SK-N-SH (cell line): ENCODE results near the gene CLN5. TPM values are rescaled to one million over a fixed set of nuclear protein-coding genes. Genes with fewer than 3 reads are reported as not detected.

Experiments used
- CTCF ChIA-PET: fragments of 300-600, 350-600 bp; formaldehyde crosslinking; extraction: SDS; loops from one replicate; lab custom pipeline; 2021; lab: Yijun Ruan, JAX
- POLR2A ChIA-PET: fragments of 350-600 bp; sonication (Branson Sonifier 250); formaldehyde crosslinking; extraction: SDS; loops from one replicate; lab custom pipeline; 2020; ENCODE audit warnings: antibody characterized with exemption, inconsistent platforms; lab: Yijun Ruan, JAX
- DNase-seq: peaks from one replicate; pipeline ENCODE4 v3.0.0; 2012
- H2AFZ ChIP-seq: fragments of 200-600 bp; sonication (generic); 2 replicates; pipeline ENCODE4 v1.8.1; 2016; ENCODE audit warnings: antibody characterized with exemption, mild to moderate bottlenecking, low read depth
- H3F3A ChIP-seq: fragments of 200-600 bp; sonication (generic); replicated peaks from 2 replicates; pipeline ENCODE3; 2016; ENCODE audit warnings: antibody characterized with exemption, mild to moderate bottlenecking; ENCODE audit not compliant: insufficient read depth
- H3K27ac ChIP-seq, 2 experiments: fragments of 200-500 bp in 1 of 2; fragments of 200-600 bp in 1 of 2; sonication (Bioruptor generic) in 1 of 2; sonication (generic), shearing (Covaris generic) in 1 of 2; 2 replicates each; pipeline versions ENCODE4 v1.5.1 to v1.6.1; 2014 to 2016; ENCODE audit warnings: low read depth in 2 of 2, inconsistent platforms in 1 of 2, low read length in 1 of 2, mild to moderate bottlenecking in 1 of 2, mixed read lengths in 1 of 2
- H3K27me3 ChIP-seq: fragments of 200-600 bp; sonication (generic), shearing (Covaris generic); 2 replicates; pipeline ENCODE4 v1.6.1; 2016; ENCODE audit warnings: mixed run types; ENCODE audit not compliant: insufficient read depth
- H3K36me3 ChIP-seq, 2 experiments: fragments of 200-500 bp in 1 of 2; fragments of 200-600 bp in 1 of 2; sonication (Bioruptor generic) in 1 of 2; sonication (generic) in 1 of 2; replicated peaks in 1 of 2; 2 replicates each; pipeline versions ENCODE3 to v1.5.1; 2014 to 2016; ENCODE audit warnings: low read length in 1 of 2, mild to moderate bottlenecking in 1 of 2; ENCODE audit not compliant: insufficient read depth in 2 of 2, control insufficient read depth in 1 of 2
- H3K4me1 ChIP-seq, 2 experiments: fragments of 200-500 bp in 1 of 2; fragments of 200-600 bp in 1 of 2; sonication (Bioruptor generic) in 1 of 2; sonication (generic), shearing (Covaris generic) in 1 of 2; 2 replicates each; pipeline versions ENCODE4 v1.5.1 to v1.6.1; 2014 to 2016; ENCODE audit warnings: low read depth in 1 of 2, low read length in 1 of 2, mixed run types in 1 of 2; ENCODE audit not compliant: insufficient read depth in 2 of 2, control insufficient read depth in 1 of 2
- H3K4me2 ChIP-seq: fragments of 200-600 bp; sonication (generic), shearing (Covaris generic); 2 replicates; pipeline ENCODE4 v1.6.1; 2017; ENCODE audit warnings: mixed run types
- H3K4me3 ChIP-seq, 2 experiments: fragments of 200-500 bp in 1 of 2; fragments of 200-600 bp in 1 of 2; sonication (Bioruptor generic) in 1 of 2; sonication (generic), shearing (Covaris generic) in 1 of 2; 2 replicates each; pipeline versions ENCODE4 v1.5.1 to v1.8.1; 2014 to 2016; ENCODE audit warnings: low read depth in 2 of 2, inconsistent platforms in 1 of 2, low read length in 1 of 2, mild to moderate bottlenecking in 1 of 2, mixed read lengths in 1 of 2, moderate library complexity in 1 of 2
- H3K79me2 ChIP-seq: fragments of 200-600 bp; sonication (generic); 2 replicates; pipeline ENCODE4 v1.8.1; 2017; ENCODE audit warnings: mild to moderate bottlenecking; ENCODE audit not compliant: insufficient read depth
- H3K9ac ChIP-seq: fragments of 200-600 bp; sonication (generic); 2 replicates; pipeline ENCODE4 v1.6.1; 2017; ENCODE audit warnings: mixed run types
- H3K9me2 ChIP-seq: fragments of 200-600 bp; sonication (generic); 2 replicates; pipeline ENCODE4 v1.6.1; 2017; ENCODE audit warnings: mixed run types
- H3K9me3 ChIP-seq: fragments of 200-600 bp; sonication (generic); 2 replicates; pipeline ENCODE4 v1.6.1; 2017; ENCODE audit warnings: mixed run types, mild to moderate bottlenecking, moderate library complexity
- H4K20me1 ChIP-seq: fragments of 200-600 bp; sonication (generic); 2 replicates; pipeline ENCODE4 v1.6.1; 2017; ENCODE audit warnings: mild to moderate bottlenecking, mixed run types; ENCODE audit not compliant: insufficient read depth
- EP300 ChIP-seq, 2 experiments: IDR thresholded peaks; 2 replicates each; pipeline versions ENCODE4 v1.4.0 to v1.6.1; 2012; ENCODE audit warnings: borderline replicate concordance in 1 of 2, low read depth in 1 of 2, low read length in 1 of 2
- EZH2phosphoT487 ChIP-seq: fragments of 200-600 bp; sonication (generic); IDR thresholded peaks from 2 replicates; pipeline ENCODE4 v1.6.1; 2017; ENCODE audit warnings: low read depth, mixed run types, mild to moderate bottlenecking, antibody characterized with exemption, moderate library complexity, borderline replicate concordance
- FOSL2 ChIP-seq: IDR thresholded peaks from 2 replicates; pipeline ENCODE4 v1.4.0; 2012; ENCODE audit warnings: low read depth, mild to moderate bottlenecking, moderate library complexity, borderline replicate concordance
- GATA2 ChIP-seq: sonication (generic); formaldehyde crosslinking; IDR thresholded peaks from 2 replicates; pipeline ENCODE4 v1.5.0; 2020; ENCODE audit warnings: mild to moderate bottlenecking, missing genetic modification reagents
- JUND ChIP-seq: IDR thresholded peaks from 2 replicates; pipeline ENCODE4 v1.4.0; 2012
- MEF2A ChIP-seq: IDR thresholded peaks from 2 replicates; pipeline ENCODE4 v1.4.0; 2012; ENCODE audit warnings: low read depth, borderline replicate concordance
- MXI1 ChIP-seq: IDR thresholded peaks from 2 replicates; pipeline ENCODE4 v1.6.1; 2012; ENCODE audit warnings: mild to moderate bottlenecking, low read depth, low read length, improper control_type of control experiment
- NFIC ChIP-seq: IDR thresholded peaks from 2 replicates; pipeline ENCODE4 v1.4.0; 2012; ENCODE audit warnings: borderline replicate concordance
- NRF1 ChIP-seq: IDR thresholded peaks from 2 replicates; pipeline ENCODE4 v1.6.1; 2012; ENCODE audit warnings: low read depth, mild to moderate bottlenecking, low read length
- RAD21 ChIP-seq: IDR thresholded peaks from 2 replicates; pipeline ENCODE4 v1.6.1; 2012; ENCODE audit warnings: mild to moderate bottlenecking, low read length
- REST ChIP-seq: IDR thresholded peaks from 2 replicates; pipeline ENCODE4 v1.6.1; 2012; ENCODE audit warnings: mild to moderate bottlenecking, low read depth, low read length, moderate library complexity
- RXRA ChIP-seq: IDR thresholded peaks from 2 replicates; pipeline ENCODE4 v1.4.0; 2012; ENCODE audit warnings: low read depth, mild to moderate bottlenecking, borderline replicate concordance
- SMC3 ChIP-seq: IDR thresholded peaks from 2 replicates; pipeline ENCODE4 v1.6.1; 2012; ENCODE audit warnings: low read depth, low read length, improper control_type of control experiment
- TEAD4 ChIP-seq: IDR thresholded peaks from 2 replicates; pipeline ENCODE4 v1.4.0; 2012; ENCODE audit warnings: mild to moderate bottlenecking, borderline replicate concordance; ENCODE audit not compliant: insufficient read depth
- YY1 ChIP-seq: IDR thresholded peaks from 2 replicates; pipeline ENCODE4 v1.4.0; 2012; ENCODE audit warnings: low read depth, mild to moderate bottlenecking
- WGBS: methylation state at CpG from one replicate; pipeline ENCODE4 v1.1.6; 2017; ENCODE audit warnings: low lambda C conversion rate; 5-methylcytosine and 5-hydroxymethylcytosine counted together
- polyA plus RNA-seq, 3 experiments: library from polyadenylated mRNA; depleted of rRNA; stranded (reverse); fragments of >200 nt; gene quantifications; 2 replicates each; pipeline ENCODE4 v1.2.3, GENCODE V29; 2012
- TF ChIP-seq, protein P1 (sequence below): IDR thresholded peaks from 2 replicates; pipeline ENCODE4 v1.4.0; 2012; ENCODE audit warnings: low read depth
- TF ChIP-seq, protein P2 (sequence below): IDR thresholded peaks from 2 replicates; pipeline ENCODE4; 2012

The CLN5 gene
- polyA plus RNA-seq, 1 of the 3 experiments (the other 2 are of a cell fraction), result 11.6 TPM

GRCh38 chr13:76983676-76984075 lies 8.2 kb upstream of the CLN5 start:
- ChIA-PET POLR2A (no interaction called here), CTCF (no interaction called here)
- H3K9me3 ChIP-seq, result no peaks in the 10 kb centered on the region
- no peak overlapping the region for H2AFZ ChIP-seq
- no peaks in the 10 kb centered on the region for H3K36me3 ChIP-seq
- no peak overlapping the region for H3K27ac ChIP-seq
- no peaks in the 10 kb centered on the region for H3K79me2 ChIP-seq
- no peaks in the 10 kb centered on the region for H3F3A ChIP-seq
- H3K27me3 ChIP-seq, result no peaks in the 10 kb centered on the region
- H3K4me2 ChIP-seq, result no peak overlapping the region
- H3K4me3 ChIP-seq, result no peak overlapping the region; a peak in 1 of 4 replicates
- TF ChIP-seq MXI1, result no peak
- no peak for TF ChIP-seq YY1
- TF ChIP-seq MEF2A, result no peak
- no peak for TF ChIP-seq SMC3
- no peak for TF ChIP-seq EP300 (IDR thresholded peaks at IDR 0.05; ENCODE audit: borderline replicate concordance in 1 of 2, low read depth in 1 of 2, low read length in 1 of 2)
- no peak for TF ChIP-seq TEAD4
- no peak for TF ChIP-seq REST
- no peak for TF ChIP-seq GATA2 (CRISPR knock-in tag)
- no peak for TF ChIP-seq RXRA
- no peak for TF ChIP-seq NFIC
- TF ChIP-seq, protein P1, sequence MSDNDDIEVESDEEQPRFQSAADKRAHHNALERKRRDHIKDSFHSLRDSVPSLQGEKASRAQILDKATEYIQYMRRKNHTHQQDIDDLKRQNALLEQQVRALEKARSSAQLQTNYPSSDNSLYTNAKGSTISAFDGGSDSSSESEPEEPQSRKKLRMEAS, result no peak
- no peak for TF ChIP-seq RAD21
- no peak for TF ChIP-seq EZH2phosphoT487
- TF ChIP-seq, protein P2, sequence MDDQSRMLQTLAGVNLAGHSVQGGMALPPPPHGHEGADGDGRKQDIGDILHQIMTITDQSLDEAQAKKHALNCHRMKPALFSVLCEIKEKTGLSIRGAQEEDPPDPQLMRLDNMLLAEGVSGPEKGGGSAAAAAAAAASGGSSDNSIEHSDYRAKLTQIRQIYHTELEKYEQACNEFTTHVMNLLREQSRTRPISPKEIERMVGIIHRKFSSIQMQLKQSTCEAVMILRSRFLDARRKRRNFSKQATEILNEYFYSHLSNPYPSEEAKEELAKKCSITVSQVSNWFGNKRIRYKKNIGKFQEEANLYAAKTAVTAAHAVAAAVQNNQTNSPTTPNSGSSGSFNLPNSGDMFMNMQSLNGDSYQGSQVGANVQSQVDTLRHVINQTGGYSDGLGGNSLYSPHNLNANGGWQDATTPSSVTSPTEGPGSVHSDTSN, result no peak
- TF ChIP-seq FOSL2, result no peak
- no peak for TF ChIP-seq JUND
- no peak for TF ChIP-seq NRF1
- no peaks in the 10 kb centered on the region for H3K9me2 ChIP-seq
- H3K4me1 ChIP-seq, result no peaks in the 10 kb centered on the region; a peak in 2 of 4 replicates
- DNase-seq, result no peak
- H3K9ac ChIP-seq, result no peak overlapping the region
- no peaks in the 10 kb centered on the region for H4K20me1 ChIP-seq
- 71% methylated on average over 5 of the region's 5 CpGs for WGBS
